ENCODE data around the gene MSH4.

DNA sequence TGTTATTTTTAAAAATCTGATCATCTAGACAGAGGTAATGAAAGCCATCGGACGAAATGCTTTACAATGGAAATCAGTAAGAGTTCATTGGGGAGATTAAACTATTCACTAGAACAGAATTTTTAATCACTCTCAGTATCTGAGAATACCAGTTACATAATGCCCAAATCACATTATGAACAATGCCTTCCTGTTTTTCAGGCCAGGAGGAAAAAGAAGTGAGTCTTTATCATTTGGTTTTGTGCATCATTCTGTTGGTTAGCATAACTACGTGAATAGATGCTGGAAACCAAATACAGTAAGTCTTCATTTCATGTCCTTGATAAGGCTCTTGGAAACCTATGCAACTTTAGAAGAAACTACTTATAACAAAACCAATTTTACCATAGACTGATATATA is 153.5 kb downstream of the MSH4 start:
- TF ChIP-seq, protein P1, sequence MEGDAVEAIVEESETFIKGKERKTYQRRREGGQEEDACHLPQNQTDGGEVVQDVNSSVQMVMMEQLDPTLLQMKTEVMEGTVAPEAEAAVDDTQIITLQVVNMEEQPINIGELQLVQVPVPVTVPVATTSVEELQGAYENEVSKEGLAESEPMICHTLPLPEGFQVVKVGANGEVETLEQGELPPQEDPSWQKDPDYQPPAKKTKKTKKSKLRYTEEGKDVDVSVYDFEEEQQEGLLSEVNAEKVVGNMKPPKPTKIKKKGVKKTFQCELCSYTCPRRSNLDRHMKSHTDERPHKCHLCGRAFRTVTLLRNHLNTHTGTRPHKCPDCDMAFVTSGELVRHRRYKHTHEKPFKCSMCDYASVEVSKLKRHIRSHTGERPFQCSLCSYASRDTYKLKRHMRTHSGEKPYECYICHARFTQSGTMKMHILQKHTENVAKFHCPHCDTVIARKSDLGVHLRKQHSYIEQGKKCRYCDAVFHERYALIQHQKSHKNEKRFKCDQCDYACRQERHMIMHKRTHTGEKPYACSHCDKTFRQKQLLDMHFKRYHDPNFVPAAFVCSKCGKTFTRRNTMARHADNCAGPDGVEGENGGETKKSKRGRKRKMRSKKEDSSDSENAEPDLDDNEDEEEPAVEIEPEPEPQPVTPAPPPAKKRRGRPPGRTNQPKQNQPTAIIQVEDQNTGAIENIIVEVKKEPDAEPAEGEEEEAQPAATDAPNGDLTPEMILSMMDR (IDR thresholded peaks at IDR 0.05): no peak
- TF ChIP-seq POLR2A (IDR thresholded peaks at IDR 0.05): no peak
